Measurements from ENCODE around the gene HACD1. TPM values are rescaled to one million over a fixed set of nuclear protein-coding genes. Genes with fewer than 3 reads are reported as not detected.
"Not testable (repeated sequence)": the region's sequence is repeated elsewhere in the genome, so short reads cannot be mapped to it uniquely, and the experiment has no call there.

Gene HACD1
- total RNA-seq, 1 donor from 2014 or later: 22.1 TPM

DNA sequence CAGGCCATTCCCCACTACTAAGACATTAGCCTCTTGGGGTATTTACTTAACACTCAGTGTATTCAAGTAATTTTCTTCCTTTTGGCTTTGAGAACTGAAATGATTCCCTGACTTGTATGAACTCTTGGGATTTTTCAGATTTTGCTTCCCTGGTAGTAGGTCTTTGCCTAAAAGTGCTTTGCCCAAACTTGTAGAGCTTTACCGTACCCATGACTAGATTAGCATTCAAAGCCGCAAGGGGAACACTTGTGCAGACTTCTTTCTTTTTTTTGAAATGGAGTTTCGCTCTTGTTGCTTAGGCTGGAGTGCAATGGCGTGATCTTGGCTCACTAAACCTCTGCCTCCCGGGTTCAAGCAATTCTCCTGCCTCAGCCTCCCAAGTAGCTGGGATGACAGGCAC is 20.7 kb upstream of the HACD1 start:
- DNase-seq (ENCODE audit: low read depth) (peak; percentile 70), FAIRE-seq (no peak)
- Histone ChIP-seq H3K27me3 (ENCODE audit: control insufficient read depth, insufficient read depth, low read length) (no peaks in the 10 kb centered on the region), H3K36me3 (ENCODE audit: control insufficient read depth, insufficient read depth, low read length) (no peaks in the 10 kb centered on the region), H3K4me3 (ENCODE audit: low read depth, low read length) (no peak overlapping the region)
- TF ChIP-seq, protein P1, sequence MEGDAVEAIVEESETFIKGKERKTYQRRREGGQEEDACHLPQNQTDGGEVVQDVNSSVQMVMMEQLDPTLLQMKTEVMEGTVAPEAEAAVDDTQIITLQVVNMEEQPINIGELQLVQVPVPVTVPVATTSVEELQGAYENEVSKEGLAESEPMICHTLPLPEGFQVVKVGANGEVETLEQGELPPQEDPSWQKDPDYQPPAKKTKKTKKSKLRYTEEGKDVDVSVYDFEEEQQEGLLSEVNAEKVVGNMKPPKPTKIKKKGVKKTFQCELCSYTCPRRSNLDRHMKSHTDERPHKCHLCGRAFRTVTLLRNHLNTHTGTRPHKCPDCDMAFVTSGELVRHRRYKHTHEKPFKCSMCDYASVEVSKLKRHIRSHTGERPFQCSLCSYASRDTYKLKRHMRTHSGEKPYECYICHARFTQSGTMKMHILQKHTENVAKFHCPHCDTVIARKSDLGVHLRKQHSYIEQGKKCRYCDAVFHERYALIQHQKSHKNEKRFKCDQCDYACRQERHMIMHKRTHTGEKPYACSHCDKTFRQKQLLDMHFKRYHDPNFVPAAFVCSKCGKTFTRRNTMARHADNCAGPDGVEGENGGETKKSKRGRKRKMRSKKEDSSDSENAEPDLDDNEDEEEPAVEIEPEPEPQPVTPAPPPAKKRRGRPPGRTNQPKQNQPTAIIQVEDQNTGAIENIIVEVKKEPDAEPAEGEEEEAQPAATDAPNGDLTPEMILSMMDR (IDR thresholded peaks at IDR 0.05; ENCODE audit: insufficient read depth, low read length, severe bottlenecking): no peak

- Histone ChIP-seq H3K27me3 (ENCODE audit: control insufficient read depth, insufficient read depth, low read length) (no peaks in the 10 kb centered on the region), H3K4me3 (ENCODE audit: low read depth, low read length) (no peak overlapping the region), H3K36me3 (ENCODE audit: control insufficient read depth, insufficient read depth, low read length) (no peaks in the 10 kb centered on the region)
- DNase-seq (ENCODE audit: low read depth): no peak
- TF ChIP-seq, protein P1 (IDR thresholded peaks at IDR 0.05; ENCODE audit: insufficient read depth, low read length, severe bottlenecking): no peak
- FAIRE-seq: no peak
Observed at GRCh38 chr10:17633353-17633752, 16.2 kb upstream of the HACD1 start.

DNA sequence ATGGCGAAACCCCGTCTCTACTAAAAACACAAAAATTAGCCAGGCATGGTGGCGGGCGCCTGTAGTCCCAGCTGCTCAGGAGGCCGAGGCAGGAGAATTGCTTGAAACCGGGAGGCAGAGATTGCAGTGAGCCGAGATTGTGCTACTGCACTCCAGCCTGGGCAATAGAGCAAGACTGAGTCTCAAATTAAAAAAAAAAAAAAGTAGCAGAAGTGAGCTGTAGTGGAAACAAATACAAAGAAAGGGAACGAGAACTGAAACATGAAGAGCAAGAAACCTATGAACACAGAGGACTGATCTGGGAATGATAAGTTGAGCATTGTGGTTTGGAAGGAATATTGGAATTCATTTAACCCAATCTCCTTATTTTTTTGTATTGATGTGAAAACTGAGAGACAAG is 15.4 kb upstream of the HACD1 start:
- H3K36me3 ChIP-seq (ENCODE audit: control insufficient read depth, insufficient read depth, low read length); H3K27me3 ChIP-seq (ENCODE audit: control insufficient read depth, insufficient read depth, low read length); H3K4me3 ChIP-seq (ENCODE audit: low read depth, low read length); FAIRE-seq; DNase-seq (ENCODE audit: low read depth): not testable (repeated sequence)

DNA sequence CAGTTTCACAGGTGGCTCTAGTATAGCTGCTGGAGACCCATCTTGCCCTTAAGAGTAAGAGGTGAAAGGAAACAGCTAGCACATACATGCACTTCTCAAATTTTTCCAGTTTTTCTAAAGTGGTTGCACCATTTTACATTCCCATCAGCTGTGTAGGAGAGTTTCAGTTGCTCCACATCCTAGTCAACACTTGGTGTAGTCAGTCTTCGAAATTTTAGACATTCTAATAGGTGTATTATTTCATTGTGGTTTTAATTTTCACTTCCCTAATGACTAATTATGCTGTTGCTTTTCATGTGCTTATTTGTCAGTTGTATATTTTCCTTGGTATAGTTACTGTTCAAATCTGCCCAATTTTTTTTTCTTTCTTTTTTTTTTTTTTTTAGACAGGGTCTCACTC is 9.5 kb upstream of the HACD1 start:
- Histone ChIP-seq H3K36me3 (ENCODE audit: control insufficient read depth, insufficient read depth, low read length) (no peaks in the 10 kb centered on the region), H3K4me3 (ENCODE audit: low read depth, low read length) (no peak overlapping the region), H3K27me3 (ENCODE audit: control insufficient read depth, insufficient read depth, low read length) (no peaks in the 10 kb centered on the region)
- TF ChIP-seq, protein P1 (IDR thresholded peaks at IDR 0.05; ENCODE audit: insufficient read depth, low read length, severe bottlenecking): no peak
- no peak for DNase-seq (ENCODE audit: low read depth)
- no peak for FAIRE-seq

- Histone ChIP-seq H3K36me3 (ENCODE audit: control insufficient read depth, insufficient read depth, low read length) (no peaks in the 10 kb centered on the region), H3K27me3 (ENCODE audit: control insufficient read depth, insufficient read depth, low read length) (no peaks in the 10 kb centered on the region), H3K4me3 (ENCODE audit: low read depth, low read length) (no peak overlapping the region)
- TF ChIP-seq, protein P1 (IDR thresholded peaks at IDR 0.05; ENCODE audit: insufficient read depth, low read length, severe bottlenecking): no peak
- DNase-seq (ENCODE audit: low read depth) (no peak), FAIRE-seq (no peak)
Observed at GRCh38 chr10:17624996-17625395, 7.8 kb upstream of the HACD1 start.

DNA sequence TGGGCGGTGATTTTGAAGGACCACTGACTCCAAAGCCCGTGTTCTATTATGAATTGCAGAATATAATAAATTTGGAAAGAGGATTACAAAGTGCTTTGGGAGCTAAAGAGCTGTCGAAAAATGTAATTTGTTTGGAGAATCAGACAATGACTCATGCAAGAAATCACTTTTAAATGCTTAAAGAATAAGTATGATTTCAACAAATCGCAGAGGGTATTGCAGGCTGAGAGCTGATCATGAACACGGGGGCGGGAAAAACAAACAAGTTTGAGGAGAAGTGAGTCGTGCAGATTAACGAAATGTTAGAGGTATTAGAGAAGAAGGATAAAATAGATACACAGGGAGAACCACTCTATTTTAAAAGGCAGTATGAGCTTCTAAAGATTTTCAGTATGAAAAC is 4.9 kb upstream of the HACD1 start:
- Histone ChIP-seq H3K4me3 (ENCODE audit: low read depth, low read length) (no peak overlapping the region), H3K36me3 (ENCODE audit: control insufficient read depth, insufficient read depth, low read length) (no peaks in the 10 kb centered on the region), H3K27me3 (ENCODE audit: control insufficient read depth, insufficient read depth, low read length) (no peaks in the 10 kb centered on the region)
- FAIRE-seq (no peak), DNase-seq (ENCODE audit: low read depth) (peak; percentile 47)
- TF ChIP-seq, protein P1 (IDR thresholded peaks at IDR 0.05; ENCODE audit: insufficient read depth, low read length, severe bottlenecking): no peak
